Astrocyte of the cerebellum (primary cell): ENCODE data around the gene RAB30.

Experiments used
- DNase-seq: peaks from one replicate; pipeline ENCODE4 v3.0.0-alpha.2; 2011; ENCODE audit warnings: low read depth
- H3K4me3 ChIP-seq: 2 replicates; pipeline ENCODE4 v1.5.1; 2011; ENCODE audit warnings: mild to moderate bottlenecking, low read depth, low read length, moderate library complexity
- CTCF ChIP-seq: IDR thresholded peaks from 2 replicates; pipeline ENCODE4 v1.5.1; 2012; ENCODE audit warnings: low read length, low read depth, moderate library complexity, mild to moderate bottlenecking; ENCODE audit errors: missing control alignments
- in situ Hi-C: cut with HindIII; loops from 2 replicates; pipeline ENCODE4 v1.10.0; 2017; ENCODE audit warnings: low sequenced_read_pairs

RAB30 gene

DNA sequence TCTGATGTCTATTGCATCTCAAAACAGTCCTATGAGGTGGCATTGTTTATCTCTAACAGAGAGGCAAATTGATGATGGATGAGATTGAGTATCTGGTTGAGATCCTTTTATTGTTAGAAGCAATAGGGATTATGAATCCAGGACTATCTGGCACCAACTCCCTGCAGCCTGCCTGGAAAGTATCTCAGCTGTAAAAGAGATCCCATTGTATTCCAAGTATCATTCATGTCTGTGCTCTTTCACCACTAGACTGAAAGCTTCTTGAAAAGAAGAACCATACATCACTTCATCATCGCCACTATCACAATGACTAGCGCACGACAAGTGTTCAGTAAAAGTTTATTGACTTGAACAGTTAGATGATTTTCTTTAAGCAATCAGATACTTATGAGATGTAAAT lies 43.3 kb upstream of the RAB30 start:
- no peak overlapping the region for H3K4me3 ChIP-seq
- no peak for TF ChIP-seq CTCF
- in situ Hi-C loops = no loop called here
- no peak for DNase-seq

DNA sequence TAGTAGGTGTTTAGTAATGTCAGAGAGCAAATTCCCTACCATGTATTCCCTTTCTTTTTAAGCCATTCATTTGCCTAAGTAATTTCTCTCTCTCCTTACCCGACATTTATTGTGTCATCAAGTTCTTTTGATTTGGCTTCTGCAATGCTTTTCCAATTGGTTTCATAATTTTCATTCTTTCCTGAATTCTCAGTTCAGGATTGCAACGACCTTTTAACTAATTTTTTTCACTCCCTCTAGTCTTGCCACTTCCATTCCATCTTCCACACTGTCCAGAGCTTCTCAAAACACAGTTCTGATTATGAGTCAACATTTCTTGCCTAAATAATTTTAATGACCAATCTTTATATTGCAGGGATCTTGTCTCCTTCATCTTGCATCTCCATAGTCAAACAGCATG lies 41.2 kb upstream of the RAB30 start:
- no peak for DNase-seq
- in situ Hi-C loops = no loop called here
- no peak for TF ChIP-seq CTCF

GRCh38 chr11:83105168-83105567 lies 33.5 kb upstream of the RAB30 start:
- in situ Hi-C loops = no loop called here
- H3K4me3 ChIP-seq = no peak overlapping the region
- no peak for DNase-seq
- no peak for TF ChIP-seq CTCF

More for the DNA sequence above, 41.2 kb upstream of the RAB30 start:
- H3K4me3 ChIP-seq = no peak overlapping the region

- no peak for TF ChIP-seq CTCF
- DNase-seq = no peak
- H3K4me3 ChIP-seq = no peak overlapping the region
- in situ Hi-C loops = no loop called here
Observed at GRCh38 chr11:83102834-83103233, 31.1 kb upstream of the RAB30 start.

DNA sequence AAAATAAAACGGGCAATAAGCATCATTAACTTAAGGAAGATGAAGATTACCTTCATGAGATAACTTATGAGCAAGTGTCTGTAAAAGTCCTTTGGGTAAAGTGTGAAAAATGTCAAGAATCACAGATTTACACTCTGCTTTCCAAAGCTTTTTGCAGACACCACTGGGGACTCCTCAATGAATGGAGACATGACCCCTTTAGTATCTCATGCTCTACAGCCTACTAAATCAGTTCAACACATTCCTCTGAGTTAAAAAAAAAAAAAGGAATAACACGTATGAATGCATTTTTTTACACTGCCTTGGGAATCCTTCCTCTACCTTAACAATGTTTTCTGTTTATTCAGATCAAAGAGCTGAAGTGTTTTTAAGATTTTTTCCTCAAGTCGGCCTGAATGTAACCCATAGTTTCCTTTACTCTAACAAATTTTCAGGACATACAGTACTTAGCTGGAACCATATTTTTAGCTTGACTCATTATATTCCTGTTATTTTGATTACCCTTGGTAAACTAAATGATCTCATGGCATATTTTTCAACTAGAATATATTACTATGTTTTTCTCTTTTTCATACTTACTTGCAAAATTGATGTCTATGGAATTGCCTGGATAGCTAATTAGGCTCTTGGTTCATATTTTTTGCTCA lies 25.9 kb upstream of the RAB30 start:
- DNase-seq = no peak
- TF ChIP-seq CTCF = no peak
- in situ Hi-C loops = no loop called here
- no peak overlapping the region for H3K4me3 ChIP-seq

DNA sequence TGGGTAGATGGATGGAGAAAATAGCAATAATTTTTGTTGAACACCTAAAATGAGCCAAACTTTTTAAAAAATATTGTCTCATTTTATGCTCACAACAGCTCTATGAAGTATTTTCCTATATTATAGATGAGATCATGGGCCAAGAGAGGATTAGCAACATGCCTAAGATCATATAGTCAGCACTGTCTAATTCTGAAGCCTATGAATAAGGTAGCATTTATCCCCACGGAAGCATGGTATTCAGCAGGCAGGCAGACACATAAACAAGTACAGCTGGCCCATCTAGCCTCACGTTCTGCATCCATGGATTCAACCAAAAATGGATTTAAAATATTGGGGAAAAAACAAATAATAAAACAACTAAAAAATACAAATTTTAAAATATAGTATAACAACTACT lies 21.9 kb upstream of the RAB30 start:
- no peak for DNase-seq
- in situ Hi-C loops = no loop called here
- no peak overlapping the region for H3K4me3 ChIP-seq
- no peak for TF ChIP-seq CTCF
